NCI-H82 (cell line): ENCODE results near the gene UBR3.

ENCODE experiments used
- DNase-seq: peaks from one replicate; lab custom pipeline; 2025; lab: John Stamatoyannopoulos, UW

The UBR3 gene

DNA sequence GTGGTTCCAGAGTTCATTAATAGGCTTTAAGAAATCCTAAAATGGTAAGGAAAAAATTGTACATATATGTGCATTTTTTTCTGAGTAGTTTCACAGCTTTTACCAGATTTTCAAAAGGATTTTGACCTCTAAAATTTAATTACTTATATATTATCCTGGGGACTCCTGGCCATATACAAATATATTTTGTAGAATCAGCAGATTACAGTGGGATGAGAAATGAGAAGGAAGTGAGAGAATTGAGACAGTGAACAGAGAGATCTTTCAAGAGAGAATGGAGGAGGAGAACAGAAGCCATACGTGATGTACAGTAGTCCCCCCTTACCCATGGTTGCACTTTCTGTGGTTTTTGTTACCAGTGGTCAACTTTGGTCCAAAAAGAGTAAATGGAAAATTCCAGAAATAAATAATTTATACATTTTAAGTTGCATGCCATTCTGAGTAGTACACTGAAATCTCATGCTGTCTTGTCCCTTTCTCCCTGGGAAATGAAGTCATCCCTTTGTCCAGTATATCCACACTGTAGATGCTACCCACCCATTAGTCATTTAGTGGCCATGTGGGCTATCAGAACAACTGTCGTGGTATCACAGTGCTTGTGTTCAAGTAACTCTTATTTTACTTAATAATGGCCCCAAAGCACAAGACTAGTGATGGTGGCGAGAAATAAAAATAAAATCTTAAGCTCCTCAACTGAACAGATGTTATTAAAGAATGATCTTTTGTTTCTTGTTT, 220.2 kb downstream of the UBR3 start:
- DNase-seq: no peak

DNA sequence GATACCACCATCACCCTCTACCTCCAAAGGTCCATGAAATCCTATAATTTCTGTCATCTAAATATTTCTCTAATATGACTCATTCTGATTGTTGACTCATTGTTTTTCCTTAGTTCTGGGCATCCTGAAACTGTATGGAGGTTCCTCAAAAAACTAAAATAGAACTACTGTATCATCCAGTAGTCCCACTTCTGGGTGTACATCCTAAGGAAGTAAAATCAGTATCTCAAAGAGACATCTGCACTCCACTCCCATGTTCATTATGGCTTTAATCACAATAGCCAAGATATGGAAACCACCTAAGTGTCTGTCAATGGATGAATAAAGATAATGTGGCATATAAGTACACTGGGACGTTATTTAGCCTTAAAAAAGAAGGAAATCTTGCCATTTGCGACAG, 224.9 kb downstream of the UBR3 start:
- no peak for DNase-seq

- no peak for DNase-seq
Measured at GRCh38 chr2:170054997-170055396, 227.7 kb downstream of the UBR3 start.

GRCh38 chr2:170056900-170057299, 229.6 kb downstream of the UBR3 start:
- no peak for DNase-seq

GRCh38 chr2:170063456-170064235, 236.4 kb downstream of the UBR3 start:
- DNase-seq: no peak

DNA sequence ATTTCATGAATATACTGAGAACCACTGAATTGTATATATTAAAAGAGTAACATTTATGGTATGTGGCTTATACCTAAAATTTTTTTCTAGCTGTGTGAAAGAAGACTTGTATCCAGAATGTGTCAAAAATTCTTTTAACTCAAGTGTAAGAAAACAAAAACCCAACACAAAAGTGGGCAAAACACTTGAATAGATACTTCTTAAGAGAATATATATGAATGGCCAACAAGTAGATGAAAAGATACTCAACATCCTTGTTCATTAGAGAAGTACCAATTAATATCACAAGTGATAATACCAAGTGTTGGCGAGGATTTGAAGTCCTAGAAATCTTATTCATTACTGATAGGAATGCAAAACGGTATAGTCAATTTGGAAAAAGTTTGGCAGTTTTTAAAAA, 243.5 kb downstream of the UBR3 start:
- DNase-seq: no peak

- no peak for DNase-seq
Measured at GRCh38 chr2:170073288-170073687, 246.0 kb downstream of the UBR3 start.

DNA sequence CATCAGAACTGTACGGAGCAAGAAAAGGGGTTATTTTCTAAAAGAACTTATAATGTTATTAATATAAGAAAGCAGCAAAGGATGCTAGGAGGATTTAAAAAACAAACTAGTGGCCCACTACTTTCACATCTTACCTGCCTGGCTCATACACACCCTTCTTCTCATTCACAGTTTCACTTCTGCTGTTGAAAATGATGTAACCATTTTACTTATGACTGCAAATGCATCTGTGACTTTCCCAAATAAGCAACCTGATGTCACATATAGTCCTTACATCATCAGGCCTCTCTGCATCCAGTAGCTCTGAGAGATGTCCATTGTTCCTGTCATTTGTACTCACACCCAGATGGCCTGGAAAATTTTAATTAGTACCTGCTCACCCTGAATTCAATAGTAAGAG, 248.9 kb downstream of the UBR3 start:
- no peak for DNase-seq

- no peak for DNase-seq
Measured at GRCh38 chr2:170077830-170078569, 250.7 kb downstream of the UBR3 start.

DNA sequence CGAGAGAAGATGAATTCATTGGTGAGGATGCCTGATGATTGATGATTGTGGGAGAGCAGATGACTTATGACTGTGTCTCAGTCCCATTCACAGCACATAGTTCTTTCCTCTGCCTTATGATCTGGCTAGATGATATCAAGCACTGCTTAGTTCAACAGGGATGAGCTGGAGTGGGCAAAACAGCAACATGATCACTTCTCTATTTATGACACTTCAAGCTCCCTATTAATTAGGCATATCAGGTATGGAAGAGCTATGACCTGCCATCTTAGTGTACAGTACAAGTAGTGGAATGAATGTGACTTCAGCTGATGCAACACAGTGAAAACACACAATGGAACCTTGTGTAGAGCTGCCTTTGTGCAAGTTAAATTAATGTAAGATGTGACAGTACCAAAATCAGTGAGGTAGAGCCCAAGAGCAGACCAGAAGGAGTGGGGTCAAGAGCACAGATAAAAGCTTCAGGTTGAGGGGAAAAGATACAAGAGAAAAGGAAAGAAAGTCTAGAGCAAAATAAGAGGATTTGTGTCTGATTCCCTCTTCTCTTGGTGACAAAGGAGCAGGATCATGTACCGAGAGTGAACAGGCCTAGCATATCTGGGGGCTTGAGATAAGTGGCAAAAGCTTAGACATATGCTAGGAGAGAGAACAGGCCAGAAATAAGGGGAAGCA, 257.7 kb downstream of the UBR3 start:
- no peak for DNase-seq

- DNase-seq: no peak
Measured at GRCh38 chr2:170086117-170086688, 258.9 kb downstream of the UBR3 start.

- no peak for DNase-seq
Measured at GRCh38 chr2:170086751-170087412, 259.6 kb downstream of the UBR3 start.

DNA sequence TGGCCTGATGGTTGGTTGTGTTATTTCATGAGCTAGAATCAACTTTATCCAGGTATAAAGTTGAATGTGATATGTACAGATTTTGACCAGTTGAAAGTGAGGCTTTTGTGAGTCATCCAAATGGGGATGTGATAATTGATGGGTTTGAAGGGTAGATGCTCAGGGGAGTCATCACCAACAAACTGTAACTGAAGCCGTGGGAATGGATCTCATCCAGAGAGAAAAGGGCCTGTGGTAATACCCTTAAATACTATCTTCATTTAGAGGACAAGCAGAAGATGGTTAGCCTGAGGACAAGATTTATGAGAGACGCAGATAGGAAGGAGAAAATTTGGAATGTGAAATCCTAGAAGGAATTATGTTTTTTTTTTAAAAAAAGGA, 260.1 kb downstream of the UBR3 start:
- DNase-seq: no peak

GRCh38 chr2:170088776-170089175, 261.5 kb downstream of the UBR3 start:
- DNase-seq: no peak

DNA sequence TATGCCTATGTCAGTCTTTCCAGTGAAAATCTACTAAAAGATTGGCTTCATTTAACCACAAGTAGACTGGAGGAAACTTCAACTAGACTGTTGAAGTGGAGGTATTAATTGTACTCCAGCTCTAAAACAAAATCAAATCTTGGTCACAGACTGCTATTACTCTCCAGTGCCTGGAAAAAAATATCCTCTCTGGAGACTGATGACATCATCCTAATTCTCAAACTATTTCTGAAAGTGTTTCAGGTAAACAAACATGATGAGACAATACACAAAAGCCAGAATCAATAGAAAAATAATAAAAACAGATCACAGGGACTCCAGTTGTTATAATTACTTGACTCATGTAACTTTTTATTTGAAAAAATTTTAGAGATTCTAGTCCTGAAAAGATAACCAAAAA, 263.0 kb downstream of the UBR3 start:
- no peak for DNase-seq

DNA sequence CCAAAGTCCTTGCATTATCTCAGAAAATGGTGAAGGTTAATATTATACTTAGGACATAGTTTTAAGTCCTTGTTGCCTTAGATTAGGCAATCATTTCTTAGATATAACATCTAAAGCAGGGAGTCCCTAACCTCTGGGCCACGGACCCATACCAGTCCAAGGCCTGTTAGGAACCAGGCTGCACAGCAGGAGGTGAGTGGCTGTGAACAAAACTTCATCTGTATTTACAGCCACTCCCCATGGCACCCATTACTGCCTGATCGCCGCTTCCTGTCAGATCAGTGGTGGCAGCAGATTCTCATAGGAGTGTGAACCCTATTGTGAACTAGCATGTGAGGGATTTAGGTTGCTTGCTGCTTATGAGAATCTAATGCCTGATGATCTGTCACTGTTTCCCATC, 264.2 kb downstream of the UBR3 start:
- no peak for DNase-seq

DNA sequence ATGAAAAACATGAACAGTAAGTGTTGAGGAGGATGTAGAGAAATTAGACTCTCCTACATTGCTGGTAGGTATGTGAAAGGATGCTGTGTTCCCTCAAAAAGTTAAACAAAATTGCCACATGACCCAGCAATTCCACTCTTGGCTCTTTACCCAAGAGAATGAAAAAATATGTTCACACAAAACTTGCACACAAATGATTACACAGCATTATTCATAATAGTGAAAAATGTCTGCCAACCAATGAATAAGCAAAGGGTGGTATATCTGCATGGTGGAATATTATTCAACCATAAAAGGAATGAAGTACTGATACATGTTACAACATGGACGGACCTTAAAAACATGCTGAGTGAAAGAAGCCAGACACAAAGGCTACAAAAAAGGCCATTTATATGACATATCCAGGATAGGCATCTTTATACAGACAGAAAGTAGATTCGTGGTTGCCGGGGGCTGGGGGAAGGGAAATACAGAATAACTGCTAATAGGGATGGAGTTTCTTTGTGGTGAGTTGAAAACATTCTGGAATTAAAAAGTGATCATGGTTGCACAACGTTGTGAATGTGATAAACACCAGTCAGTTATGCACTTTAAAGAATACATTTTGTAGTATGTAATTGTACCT, 265.3 kb downstream of the UBR3 start:
- DNase-seq: no peak

DNA sequence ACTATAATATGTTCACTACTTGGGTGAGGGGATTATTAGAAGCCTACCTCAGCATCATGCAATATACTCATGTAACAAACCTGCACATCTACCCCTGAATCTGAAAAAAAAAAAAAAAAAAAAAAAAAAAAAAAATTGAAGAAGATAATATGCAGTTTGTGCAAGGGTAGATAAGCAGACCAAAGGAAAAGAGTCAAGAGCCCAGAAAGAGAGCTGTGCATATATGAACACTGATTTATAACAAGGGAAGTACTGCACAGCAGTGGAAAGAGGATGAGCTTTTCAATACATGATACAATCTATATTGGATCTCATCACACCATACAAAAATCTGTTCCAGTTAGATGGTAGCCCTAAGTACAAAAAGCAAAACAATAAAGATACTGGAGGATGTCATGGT, 268.1 kb downstream of the UBR3 start:
- no peak for DNase-seq

GRCh38 chr2:170098626-170099312, 271.5 kb downstream of the UBR3 start:
- no peak for DNase-seq

- no peak for DNase-seq
Measured at GRCh38 chr2:170101789-170102188, 274.5 kb downstream of the UBR3 start.
